ENCODE results near the gene RTP3. TPM values are rescaled to one million over a fixed set of nuclear protein-coding genes. Genes with fewer than 3 reads are reported as not detected.
"Not testable (repeated sequence)": the region's sequence is repeated elsewhere in the genome, so short reads cannot be mapped to it uniquely, and the experiment has no call there.

The RTP3 gene
- total RNA-seq, 1 experiment from 2014 or later: not detected

GRCh38 chr3:46491089-46492070, 6.4 kb upstream of the RTP3 start:
- no peak for DNase-seq (ENCODE audit: low read depth)

GRCh38 chr3:46492890-46493547, 4.8 kb upstream of the RTP3 start:
- DNase-seq (ENCODE audit: low read depth): no peak

- not testable (repeated sequence) for DNase-seq (ENCODE audit: low read depth)
Measured at GRCh38 chr3:46494491-46494890, 3.3 kb upstream of the RTP3 start.

- peak; percentile 96 for DNase-seq (ENCODE audit: low read depth)
Measured at GRCh38 chr3:46495901-46496456, 1.8 kb upstream of the RTP3 start.

GRCh38 chr3:46496746-46497555, 825 bp upstream of the RTP3 start:
- peak; percentile 35 for DNase-seq (ENCODE audit: low read depth)

- no peak for DNase-seq (ENCODE audit: low read depth)
Measured at GRCh38 chr3:46498916-46499519, 1.2 kb downstream of the RTP3 start.

- peak; percentile 79 for DNase-seq (ENCODE audit: low read depth)
Measured at GRCh38 chr3:46500656-46501635, 3.2 kb downstream of the RTP3 start.

- DNase-seq (ENCODE audit: low read depth): peak; percentile 45
Measured at GRCh38 chr3:46501702-46502101, 3.9 kb downstream of the RTP3 start.

GRCh38 chr3:46503200-46503874, 5.6 kb downstream of the RTP3 start:
- DNase-seq (ENCODE audit: low read depth): no peak

GRCh38 chr3:46504789-46505188, 7.0 kb downstream of the RTP3 start:
- peak; percentile 37 for DNase-seq (ENCODE audit: low read depth)

GRCh38 chr3:46505953-46506352, 8.2 kb downstream of the RTP3 start:
- DNase-seq (ENCODE audit: low read depth): no peak

- no peak for DNase-seq (ENCODE audit: low read depth)
Measured at GRCh38 chr3:46506526-46506925, 8.8 kb downstream of the RTP3 start.

- DNase-seq (ENCODE audit: low read depth): no peak
Measured at GRCh38 chr3:46508850-46509591, 11.2 kb downstream of the RTP3 start.

- no peak for DNase-seq (ENCODE audit: low read depth)
Measured at GRCh38 chr3:46509661-46510187, 11.9 kb downstream of the RTP3 start.

GRCh38 chr3:46512191-46512749, 14.5 kb downstream of the RTP3 start:
- no peak for DNase-seq (ENCODE audit: low read depth)

GRCh38 chr3:46516521-46516920, 18.7 kb downstream of the RTP3 start:
- no peak for DNase-seq (ENCODE audit: low read depth)

- DNase-seq (ENCODE audit: low read depth): peak; percentile 92
Measured at GRCh38 chr3:46517016-46517783, 19.4 kb downstream of the RTP3 start.

Data from RPMI7951 (cell line).